GM18517 (cell line): ENCODE data around the gene LUC7L.
"Not testable (repeated sequence)": the region's sequence is repeated elsewhere in the genome, so short reads cannot be mapped to it uniquely, and the experiment has no call there.

Experiments used
- ATAC-seq: cut with Tn5 transposase; IDR thresholded peaks from one replicate; pipeline ENCODE4 v1.9.1; 2021; ENCODE audit warnings: mild to moderate bottlenecking, moderate library complexity; ENCODE audit not compliant: unreplicated experiment

Gene LUC7L

GRCh38 chr16:264440-264951 lies 35.2 kb upstream of the LUC7L start:
- no peak for ATAC-seq

DNA sequence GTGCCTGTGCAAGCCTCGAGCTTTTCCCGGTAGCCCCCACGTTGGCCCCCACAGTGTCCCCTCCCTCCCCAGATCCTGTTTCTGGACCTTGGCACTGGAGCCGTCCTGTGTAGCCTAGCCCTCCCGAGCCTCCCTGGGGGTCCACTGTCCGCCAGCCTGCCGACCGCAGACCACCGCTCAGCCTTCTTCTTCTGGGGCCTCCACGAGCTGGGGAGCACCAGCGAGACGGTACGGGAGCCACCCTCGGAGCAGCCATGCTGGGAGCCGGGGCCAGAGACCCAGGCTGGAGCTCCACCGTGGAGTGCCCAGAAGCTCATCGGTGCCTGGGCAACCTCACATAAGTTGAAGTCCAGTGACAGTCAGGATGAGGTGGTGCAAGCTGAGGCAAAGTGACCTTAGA lies 34.7 kb upstream of the LUC7L start:
- ATAC-seq, result no peak

GRCh38 chr16:263182-263774 lies 34.0 kb upstream of the LUC7L start:
- no peak for ATAC-seq

DNA sequence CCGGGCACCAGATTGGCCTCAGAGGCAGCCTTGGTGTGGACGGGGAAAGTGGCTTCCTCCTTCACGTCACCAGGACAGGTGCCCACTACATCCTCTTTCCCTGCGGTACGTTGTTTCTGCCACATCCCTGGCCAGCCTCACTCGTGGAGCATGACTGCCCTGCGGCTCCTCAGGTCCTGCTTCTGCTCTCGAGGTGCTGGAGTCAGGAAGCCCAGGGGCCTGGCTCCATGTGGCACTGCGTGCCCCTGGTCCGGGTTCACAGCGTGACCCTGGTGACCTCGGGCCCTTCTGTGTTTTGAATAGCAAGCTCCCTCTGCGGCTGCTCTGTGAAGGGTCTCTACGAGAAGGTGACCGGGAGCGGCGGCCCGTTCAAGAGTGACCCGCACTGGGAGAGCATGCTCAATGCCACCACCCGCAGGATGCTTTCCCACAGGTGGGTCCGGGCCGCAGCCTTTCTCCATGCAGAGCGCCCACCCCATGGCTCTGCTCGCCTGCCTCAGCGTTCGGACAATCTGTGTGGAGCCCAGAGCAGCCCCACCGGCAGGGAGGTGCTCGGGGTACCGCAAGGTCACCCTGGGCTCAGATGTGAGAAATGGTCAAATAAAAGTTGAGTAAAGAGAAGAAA lies 33.0 kb upstream of the LUC7L start:
- no peak for ATAC-seq

DNA sequence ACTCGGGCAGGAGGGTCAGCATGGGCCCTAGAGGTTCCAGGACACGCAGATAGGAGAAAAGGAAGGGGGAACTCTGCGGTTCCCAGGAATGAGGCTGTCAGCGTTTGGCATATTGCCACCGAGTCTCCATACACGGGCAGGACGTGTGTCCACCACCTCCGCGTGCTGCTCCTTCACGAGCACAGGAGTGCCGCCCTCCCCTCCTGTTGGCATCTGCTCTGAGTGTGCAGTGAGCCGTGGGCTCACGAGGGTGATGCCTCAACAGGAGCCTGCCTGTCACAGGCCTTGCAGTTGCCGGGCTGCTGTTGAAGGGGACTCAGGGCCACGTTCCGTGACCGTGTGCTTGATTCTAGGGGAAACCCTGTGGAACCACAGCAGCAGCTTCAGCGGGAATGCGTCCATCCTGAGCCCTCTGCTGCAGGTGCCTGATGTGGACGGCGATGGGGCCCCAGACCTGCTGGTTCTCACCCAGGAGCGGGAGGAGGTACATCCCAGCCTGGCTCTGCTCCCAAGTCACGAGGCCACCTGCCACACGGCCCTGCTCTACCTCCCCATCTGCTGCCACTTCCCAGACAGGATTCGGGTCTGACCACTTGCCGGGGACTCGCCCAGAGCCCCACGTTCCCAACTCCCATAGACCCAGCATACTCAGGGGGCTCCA lies 31.9 kb upstream of the LUC7L start:
- ATAC-seq, result no peak

GRCh38 chr16:260326-260725 lies 31.1 kb upstream of the LUC7L start:
- no peak for ATAC-seq

DNA sequence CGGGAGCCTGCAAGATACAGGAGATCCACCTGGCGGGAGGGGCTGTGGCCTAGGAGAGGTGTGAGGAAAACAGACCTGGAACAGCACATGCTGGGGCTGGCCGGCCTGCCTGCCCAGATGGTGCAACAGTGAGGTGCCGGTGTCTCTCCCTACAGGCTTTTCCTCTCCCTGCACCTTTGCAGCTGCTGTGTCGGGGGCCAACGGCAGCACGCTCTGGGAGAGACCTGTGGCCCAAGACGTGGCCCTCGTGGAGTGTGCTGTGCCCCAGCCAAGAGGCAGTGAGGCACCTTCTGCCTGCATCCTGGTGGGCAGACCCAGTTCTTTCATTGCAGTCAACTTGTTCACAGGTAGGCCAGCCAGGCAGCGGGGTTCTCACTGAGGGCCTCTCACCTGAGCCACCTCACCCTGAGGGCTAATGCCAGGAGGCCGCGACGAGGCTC lies 30.6 kb upstream of the LUC7L start:
- ATAC-seq, result no peak

DNA sequence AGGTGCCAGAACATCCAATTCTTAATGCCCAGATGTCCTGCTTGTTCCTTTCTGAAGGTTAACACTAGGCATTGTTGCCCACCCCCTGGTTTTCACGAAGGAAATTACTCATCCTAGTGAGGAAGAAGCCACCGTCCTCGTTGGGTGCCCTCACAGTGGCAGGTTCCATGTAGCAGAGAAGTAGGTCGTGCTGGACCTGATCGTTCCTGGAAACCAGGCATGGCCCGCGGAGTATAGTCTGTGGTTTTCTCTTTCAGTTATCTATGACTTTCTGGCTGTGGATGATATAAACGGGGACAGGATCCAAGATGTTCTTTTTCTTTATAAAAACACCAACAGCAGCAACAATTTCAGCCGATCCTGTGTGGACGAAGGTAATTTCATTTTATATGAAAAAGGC lies 30.0 kb upstream of the LUC7L start:
- no peak for ATAC-seq

- not testable (repeated sequence) for ATAC-seq
Measured at GRCh38 chr16:258091-258490, 28.8 kb upstream of the LUC7L start.

DNA sequence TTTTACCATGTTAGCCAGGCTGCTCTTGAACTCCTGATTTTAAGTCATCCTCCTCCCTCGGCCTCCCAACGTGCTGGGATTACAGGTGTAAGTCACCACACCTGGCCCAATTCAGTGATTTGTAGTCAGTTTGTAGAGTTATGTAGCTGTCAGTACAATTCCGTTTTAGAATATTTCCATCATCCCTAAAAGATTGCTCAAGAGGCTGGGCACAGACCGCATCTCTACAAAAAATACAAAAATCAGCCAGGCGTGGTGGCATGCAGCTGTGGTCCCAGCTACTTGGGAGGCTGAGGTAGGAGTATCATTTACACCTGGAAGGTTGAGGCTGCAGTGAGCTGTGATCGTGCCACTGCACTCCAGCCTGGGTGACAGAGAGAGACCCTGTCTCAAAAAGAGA lies 25.9 kb upstream of the LUC7L start:
- no peak for ATAC-seq

DNA sequence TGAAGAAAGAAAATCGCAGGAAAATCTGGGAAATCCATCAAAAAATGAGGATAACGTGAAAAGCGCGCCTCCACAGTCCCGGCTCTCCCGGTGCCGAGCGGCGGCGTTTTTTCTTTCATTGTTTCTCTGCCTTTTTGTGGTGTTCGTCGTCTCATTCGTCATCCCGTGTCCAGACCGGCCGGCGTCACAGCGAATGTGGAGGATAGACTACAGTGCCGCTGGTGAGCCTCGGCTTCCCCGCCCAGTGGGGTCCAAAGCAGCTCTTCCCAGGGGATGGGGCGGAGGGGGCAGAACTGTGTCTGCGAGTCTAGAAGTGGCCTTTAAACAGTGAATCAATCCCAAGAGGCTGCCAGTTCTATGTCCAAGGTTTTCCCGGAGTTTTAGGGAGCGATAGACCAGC lies 25.2 kb upstream of the LUC7L start:
- no peak for ATAC-seq

GRCh38 chr16:253833-254232 lies 24.6 kb upstream of the LUC7L start:
- ATAC-seq, result no peak

DNA sequence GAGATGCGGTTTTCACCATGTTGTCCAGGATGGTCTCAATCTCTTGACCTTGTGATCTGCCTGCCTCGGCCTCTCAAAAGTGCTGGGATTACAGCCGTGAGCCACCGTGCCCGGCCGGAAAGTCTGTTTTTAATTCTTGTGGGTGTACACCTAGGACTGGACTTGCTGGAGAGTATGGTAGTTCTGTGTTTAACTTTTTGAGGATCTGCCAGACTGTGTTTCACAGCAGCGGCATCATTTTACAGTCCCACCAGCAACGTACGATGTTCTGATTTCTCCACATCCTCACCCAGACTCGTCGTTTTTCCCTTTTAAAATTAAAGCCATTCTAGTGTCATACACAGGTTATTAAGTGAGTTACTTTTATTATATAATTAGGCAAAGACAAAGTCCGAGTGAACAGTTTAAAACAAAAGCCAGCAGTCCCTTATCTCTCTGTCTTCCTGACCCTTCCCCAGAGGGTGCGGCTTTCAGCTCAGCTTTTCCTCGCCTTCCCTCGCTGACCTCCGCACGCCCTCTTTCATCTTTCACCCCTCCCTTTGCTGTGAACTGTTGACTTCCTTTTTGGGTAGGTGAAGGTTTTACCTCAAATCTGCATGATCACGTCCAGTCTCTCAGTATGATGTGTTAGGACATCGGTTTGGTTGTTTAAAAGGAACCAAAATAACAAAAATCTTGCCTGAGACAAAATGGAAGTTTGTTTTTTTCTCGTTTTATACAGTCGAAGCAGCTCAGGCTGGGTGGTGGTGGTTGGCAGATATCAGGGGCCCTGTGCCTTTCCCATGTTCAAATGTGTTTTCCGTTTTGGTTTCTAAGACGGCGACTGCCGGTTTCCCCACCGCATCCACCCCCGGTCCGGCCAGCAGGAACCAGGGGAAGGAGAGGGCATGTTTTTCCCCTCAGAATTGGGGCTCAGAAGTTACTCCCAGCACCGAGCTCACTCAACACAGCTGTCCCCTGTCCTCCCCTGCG lies 23.4 kb upstream of the LUC7L start:
- ATAC-seq, result peak; percentile 51

GRCh38 chr16:249431-249830 lies 20.2 kb upstream of the LUC7L start:
- ATAC-seq, result no peak

DNA sequence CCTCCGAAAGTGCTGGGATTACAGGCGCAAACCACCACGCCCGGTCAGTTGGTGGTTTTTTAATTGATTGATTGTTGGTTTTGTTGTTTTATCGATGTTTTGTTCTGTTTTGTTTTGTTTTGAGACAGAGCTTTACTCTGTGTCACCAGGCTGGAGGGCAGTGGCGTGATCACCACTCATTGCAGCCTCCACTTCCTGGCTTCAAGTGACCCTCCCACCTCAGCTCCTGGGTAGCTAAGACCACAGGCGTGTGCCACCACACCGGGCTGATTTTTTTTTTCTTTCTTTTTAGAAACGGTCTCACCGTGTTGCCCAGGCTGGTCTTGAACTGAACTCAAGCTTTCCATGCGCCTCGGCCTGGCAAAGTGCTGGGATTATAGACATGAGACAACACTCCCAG lies 17.8 kb upstream of the LUC7L start:
- ATAC-seq, result no peak

GRCh38 chr16:245105-245504 lies 15.9 kb upstream of the LUC7L start:
- no peak for ATAC-seq

GRCh38 chr16:243348-243747 lies 14.1 kb upstream of the LUC7L start:
- ATAC-seq, result no peak

- ATAC-seq, result no peak
Measured at GRCh38 chr16:242281-242680, 13.0 kb upstream of the LUC7L start.

DNA sequence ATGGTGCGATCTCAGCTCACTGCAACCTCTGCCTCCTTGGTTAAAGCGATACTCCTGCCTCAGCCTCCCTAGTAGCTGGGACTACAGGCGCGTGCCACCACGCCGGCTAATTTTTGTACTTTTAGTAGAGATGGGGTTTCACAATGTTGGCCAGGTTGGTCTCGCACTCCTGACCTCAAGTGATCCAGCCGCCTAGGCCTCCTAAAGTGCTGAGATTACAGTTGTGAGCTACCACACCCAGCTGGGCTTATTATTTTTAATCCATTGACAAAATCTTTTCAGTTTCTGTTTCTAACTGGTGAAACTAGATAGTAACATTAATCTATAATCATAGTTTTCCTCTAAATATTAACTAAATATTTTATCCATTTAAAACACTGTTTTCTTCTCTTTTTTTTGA lies 11.3 kb upstream of the LUC7L start:
- ATAC-seq, result no peak

GRCh38 chr16:239948-240277 lies 10.7 kb upstream of the LUC7L start:
- ATAC-seq, result no peak
